ENCODE results near the gene SNRNP27.

The SNRNP27 gene

DNA sequence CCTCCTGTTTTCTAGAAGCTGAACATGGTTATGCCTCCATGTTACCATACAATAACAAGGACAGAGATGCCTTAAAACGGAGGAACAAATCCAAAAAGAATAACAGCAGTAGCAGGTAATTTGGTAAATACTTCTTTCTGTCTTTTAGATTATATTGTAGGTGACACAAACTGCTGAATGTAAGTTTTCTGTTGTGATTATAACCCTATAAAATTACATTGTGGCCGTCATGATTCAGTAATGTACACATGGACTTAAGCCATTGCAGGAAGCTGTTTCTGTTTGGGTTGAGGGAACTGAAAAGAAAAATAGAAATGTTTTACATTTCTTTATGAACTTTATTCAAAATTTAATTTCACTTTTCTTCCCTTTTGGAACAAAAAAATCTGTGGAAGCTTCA is 22.4 kb downstream of the SNRNP27 start:
- DNase-seq (ENCODE audit: low read depth in 2 of 2) = no peak

DNA sequence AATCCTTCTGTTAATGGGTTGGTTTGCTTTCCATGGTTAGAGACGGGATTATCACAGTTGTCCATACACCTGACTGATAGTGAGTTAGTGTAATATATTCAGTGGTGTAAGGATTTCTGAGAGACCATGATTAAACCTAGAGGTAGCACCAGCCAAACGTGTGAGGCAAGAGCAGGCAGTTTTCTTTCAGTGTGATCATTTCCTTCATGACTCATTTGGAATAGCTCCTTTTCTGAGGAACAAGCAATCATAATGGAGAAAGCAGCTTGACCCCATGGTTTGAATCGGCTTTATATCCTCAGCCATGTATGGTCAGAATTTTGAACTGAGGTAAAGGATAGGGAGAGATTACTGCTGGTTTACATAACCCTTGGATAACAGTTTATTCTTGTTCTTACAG is 24.1 kb downstream of the SNRNP27 start:
- no peak for DNase-seq (ENCODE audit: low read depth in 2 of 2)

DNA sequence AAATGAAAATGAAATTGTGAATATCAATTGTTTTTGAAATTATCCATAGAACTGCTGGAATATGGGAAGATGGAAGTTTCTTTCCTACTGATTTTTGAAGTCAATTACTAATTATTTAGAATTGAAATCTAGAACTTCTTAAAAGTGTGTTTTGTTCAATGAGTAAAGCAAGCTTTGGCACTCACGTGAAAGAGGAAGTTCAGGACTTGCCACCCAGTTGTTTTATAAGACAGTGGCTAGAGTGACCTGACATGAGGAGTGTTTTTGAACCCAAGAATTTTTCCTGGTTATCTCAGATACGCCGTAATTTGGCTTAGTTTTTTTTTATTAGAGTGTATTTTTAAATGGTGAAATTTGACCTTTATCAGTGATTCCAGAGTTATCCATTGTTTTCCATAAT is 24.6 kb downstream of the SNRNP27 start:
- DNase-seq (ENCODE audit: low read depth in 2 of 2) = no peak

DNA sequence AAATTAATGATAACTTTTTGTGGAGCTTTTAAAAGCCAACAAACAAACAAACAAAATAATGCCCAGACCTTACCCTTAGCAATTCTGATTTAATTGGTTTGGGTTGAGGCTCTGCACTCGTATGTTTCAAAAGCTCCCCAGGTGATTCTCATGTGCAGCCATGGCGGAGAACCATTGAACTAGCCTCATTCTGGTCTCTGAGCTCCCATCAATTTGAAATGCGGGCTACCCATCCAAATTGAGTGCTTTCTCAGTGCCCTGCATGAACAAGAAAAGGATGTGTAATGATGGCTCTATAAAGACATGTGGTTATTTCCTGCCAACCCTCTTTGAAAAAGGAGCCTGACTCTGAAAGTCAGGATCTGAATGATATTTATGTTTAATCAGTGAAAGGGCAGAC is 29.4 kb downstream of the SNRNP27 start:
- DNase-seq (ENCODE audit: low read depth in 2 of 2) = no peak

DNA sequence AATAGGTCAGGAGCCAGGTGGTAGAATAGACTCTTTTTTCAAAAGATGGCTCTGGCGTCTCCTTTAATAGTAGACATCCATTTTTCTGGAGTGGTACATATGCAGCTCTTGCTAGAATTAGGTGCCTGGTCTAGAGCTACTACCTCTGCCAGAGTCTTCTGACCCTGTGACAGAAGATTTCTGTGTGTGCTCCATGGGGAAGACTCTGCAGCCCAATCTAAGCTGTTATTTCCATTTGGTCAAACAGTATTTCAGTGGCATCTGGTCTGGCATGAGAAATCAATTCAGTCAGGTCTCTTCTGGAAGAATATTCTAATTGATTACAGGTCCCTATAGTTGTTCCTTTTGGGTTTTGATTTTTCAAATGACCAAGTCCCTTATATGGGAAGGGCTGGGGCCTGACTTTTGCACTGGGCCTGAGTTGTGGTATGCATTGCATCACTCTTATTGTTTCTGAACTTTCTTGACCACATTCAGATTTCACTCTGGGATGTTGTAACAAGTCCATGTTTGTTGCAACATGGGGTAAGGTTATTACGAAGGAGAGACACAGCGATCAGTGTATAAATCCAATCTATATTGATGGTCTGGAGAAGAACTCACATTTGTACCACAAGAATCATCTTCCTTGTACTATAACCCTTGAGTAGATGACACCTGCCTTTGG is 33.2 kb downstream of the SNRNP27 start:
- no peak for DNase-seq (ENCODE audit: low read depth in 2 of 2)

DNA sequence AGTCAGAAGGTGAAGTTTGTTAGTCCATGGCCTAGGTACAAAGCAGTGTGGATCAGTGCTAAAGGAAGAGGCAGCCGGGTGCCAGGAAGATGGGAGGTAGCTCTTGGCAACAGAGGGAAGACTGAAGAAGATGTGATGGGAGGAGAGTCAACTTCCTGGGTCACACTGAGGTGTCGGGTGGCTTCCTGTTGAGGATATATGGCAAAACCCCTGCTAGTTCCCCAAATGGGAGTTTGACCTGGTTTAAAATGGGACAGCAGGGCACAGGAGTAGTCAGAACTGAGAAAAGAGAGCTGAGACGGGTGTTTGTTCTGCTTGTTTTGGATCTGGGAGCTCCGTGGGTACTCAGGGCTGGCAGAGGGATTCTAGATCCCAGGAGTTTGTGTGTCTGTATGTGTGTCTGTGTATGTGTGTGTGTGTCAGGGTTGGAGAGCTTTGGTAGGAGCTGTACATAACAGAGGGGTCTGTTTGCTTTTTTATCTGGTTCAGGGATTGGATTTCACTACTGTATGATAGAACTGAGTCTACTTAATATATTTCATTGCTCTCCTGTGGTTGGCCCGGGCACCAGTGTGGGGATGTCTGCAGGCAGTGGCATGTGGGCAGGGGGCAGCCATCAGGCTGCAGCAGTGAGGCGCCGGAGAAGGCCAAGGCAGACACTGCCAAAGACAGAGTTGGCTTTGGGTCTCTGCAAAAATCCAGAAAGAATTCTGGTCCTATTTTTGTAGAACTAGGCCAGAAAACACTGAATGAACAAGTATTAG is 38.3 kb downstream of the SNRNP27 start:
- no peak for DNase-seq (ENCODE audit: low read depth in 2 of 2)

DNA sequence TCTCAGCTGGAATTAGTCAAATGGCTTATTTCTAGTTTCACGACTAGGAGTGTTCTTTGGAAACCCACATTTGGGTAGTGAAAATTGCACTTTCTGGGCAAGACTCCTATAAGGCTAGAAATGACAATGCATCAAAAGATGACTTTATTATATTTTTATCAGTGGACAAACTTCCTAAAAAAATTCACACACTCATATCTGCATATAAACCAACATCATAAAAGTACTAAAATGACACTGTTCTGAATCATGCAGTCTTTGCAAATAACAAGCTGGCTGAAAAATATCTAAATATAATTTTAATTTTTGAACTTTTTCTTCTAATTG is 38.8 kb downstream of the SNRNP27 start:
- no peak for DNase-seq (ENCODE audit: low read depth in 2 of 2)

DNA sequence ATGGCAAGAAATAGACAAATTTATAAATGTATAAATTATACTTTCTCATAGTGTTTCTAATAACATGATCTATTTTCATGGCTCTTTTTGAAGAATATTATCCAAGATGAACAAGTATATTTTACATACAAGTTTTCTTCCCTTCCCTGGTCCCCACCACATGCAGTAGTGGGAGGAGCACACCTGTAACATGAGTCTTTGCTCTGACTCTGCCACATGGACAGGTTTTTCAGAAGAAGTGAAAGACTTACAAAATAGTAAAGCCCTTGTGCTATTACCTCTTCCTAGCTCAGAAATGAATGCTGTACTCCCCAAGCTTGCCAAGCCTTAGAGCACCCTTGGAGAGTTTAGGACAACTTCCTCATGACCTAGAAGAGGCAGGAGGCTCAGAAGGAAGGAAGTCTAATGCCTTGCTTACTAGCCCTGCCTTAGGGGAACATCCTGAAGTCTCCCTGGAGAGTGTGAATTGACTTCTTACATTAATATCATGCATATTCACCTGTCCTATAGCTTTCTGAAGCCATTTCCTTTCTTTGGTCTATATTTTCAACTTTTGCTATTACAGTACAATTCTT is 39.6 kb downstream of the SNRNP27 start:
- DNase-seq (ENCODE audit: low read depth in 2 of 2) = no peak

DNA sequence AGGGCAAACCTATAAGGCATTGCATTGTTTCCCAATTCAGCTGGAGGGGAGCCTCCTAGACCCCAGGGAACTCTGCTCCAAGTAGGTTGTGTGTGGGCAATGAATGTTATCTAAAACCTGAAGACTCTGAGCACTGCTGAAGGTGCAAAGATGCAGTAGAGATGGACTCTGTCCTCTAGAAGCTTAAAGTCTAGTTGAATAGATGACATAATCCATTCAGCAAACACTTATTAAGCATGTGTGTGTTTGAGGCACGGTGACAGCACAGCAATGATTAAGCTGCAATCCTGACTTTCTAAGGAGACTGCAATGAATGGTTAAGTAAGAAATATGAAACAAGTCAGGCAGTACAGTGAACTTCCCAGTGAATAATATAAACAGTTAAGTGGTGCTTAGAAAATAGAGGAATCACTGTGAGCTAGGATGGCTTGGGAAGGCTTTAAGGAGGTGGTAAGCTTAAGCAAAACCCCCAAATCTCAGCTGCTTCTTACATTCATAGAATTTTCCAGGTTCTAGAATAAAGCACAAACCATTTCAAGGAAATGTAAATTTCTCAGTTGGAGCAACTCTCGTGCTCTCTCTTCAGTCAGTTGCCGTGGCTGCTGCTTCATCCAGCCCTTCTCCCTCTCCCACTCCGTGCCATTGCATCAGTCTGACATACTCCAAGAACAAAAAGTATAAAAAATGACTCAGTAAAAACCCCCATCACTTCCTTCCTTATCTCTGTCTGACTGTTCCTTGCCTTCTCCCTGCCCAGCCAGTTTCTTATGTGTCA is 40.3 kb downstream of the SNRNP27 start:
- DNase-seq (ENCODE audit: low read depth in 2 of 2) = no peak

DNA sequence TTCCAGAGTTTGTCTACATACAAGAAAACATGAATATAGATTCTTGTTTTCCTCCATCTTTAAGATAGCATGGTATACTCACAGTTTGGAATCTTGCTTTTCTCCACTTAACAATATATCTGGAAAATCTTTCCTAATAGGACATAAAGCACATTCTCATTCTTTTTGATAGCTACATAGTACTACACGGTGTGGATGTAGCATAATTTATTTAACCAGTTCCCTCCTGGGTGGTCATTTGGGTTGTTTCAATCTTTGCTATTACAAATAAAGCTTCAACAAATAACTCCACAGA is 40.8 kb downstream of the SNRNP27 start:
- DNase-seq (ENCODE audit: low read depth in 2 of 2) = no peak

DNA sequence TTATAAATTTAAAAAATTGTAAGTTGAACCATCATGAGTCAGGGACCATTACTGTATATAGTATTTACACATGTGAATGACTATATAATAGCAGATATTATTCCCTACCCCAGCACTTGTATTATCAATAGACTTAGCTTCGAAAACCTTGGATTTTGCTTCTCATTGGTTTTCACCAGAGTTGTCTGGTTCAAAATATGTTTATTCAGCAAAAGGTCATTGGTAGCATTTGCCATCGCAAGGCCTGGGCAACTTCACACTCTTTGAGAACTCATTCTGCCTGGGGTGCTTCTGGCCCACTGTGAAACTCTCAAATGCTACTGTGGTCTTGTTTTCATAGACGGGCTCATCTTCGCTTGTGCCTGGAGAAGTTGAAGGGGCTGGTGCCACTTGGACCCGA is 41.3 kb downstream of the SNRNP27 start:
- DNase-seq (ENCODE audit: low read depth in 2 of 2) = no peak

DNA sequence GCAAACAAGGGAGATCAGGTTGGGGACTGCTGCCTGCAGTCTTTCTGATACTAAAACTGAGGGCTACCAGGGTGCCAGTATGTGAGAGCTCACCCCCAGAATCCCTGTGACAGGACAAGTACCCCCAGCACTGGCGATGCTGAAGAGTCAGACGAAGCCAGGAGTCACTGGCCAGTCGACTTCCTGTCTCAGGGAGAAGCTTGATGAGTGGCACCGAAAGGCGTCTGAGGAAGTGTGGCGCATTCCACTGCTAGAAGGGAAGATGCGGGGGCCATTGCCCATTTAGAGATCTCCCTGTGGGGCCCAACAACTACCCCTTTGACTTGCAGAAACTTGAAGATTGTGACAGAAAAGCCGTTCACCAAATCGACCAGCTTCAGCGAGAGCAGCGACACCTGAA is 43.1 kb downstream of the SNRNP27 start:
- DNase-seq (ENCODE audit: low read depth in 2 of 2) = no peak

DNA sequence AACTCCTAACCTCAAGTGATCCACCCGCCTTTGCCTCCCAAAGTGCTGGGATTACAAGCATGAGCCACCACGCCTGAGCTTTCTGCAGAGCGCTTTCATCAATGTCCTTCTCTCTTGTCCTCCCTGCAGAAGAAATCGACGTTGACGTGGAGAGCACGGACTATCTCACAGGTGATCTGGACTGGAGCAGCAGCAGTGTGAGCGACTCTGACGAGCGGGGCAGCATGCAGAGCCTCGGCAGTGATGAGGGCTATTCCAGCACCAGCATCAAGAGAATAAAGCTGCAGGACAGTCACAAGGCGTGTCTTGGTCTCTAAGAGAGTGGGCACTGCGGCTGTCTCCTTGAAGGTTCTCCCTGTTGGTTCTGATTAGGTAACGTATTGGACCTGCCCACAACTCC is 44.2 kb downstream of the SNRNP27 start:
- DNase-seq (ENCODE audit: low read depth in 2 of 2) = no peak

DNA sequence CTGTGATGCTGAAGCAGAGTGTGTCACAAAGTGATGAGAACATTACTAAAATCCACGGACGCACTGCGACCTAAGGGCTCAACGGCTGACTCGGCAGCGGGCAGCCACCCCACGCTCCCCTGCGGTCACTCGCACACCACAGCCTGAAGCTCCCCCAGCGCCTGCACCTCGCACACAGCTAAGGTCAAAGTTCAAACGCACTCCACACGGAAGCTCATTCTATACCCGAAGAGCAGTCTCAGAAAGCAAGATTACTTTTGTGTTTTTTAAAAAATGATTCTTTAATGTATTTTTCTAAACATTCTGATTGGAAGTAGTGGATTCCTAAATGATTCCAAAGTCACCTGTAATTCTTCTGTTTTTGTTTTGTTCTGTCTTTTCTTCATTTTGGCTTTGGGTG is 46.0 kb downstream of the SNRNP27 start:
- DNase-seq (ENCODE audit: low read depth in 2 of 2) = no peak

DNA sequence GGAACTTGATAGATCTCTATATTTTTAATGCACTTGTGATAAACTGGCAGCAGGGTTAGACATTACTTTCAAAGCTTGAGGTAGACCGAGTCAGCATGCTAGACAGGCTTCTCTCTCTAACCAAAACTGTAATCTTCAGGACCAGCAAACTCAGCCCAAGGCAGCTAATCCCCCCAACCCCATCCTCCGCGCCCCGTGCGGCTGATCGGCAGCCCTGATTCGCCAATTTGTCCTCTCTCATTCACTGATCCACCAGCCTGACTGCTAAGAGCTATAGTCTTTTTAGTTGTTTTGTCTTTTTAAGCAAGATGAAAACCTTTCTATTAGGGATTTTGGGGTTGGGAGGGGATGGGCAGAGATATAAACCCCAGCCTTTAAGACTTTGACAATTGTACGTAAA is 46.9 kb downstream of the SNRNP27 start:
- DNase-seq (ENCODE audit: low read depth in 2 of 2) = no peak

DNA sequence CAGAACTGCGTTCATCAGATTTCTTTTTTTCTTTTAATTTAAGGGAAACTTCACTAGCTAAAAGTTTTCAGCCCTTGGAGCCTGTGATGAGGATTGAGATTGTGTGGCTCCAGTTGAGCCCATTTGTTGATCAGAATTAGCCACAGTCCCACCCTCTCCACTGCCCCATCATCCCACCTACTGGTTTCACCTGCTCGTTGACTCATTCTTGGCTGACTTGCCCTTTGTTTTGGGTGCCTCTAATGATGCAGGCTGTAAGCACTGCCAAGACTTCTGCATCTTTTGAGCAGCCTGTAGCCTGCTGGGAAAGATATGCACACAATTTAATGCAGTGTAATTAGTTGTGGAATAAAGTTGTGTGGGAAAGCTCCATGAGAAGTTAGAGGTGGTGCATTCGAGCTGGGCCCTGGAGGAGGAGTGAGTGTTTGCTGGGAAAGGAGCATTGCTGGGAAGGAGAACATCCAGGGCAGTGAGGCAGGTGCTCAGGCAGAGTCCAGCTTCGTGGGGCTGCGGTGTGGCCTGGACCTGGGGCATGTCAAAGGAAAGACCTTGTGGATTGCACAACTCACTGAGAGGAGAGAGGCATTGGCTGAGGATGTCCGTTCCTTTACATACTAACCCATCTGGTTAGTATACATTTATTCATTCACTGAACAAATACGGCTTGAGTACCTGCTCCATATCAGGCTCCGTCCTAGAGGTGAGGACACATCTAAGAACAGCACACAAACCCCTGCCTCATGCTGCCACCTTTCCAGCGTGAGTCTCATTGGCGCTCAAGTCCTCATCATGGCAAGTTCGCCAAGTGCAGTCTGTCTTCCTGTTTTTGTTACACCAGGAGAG is 49.5 kb downstream of the SNRNP27 start:
- DNase-seq (ENCODE audit: low read depth in 2 of 2) = no peak

DNA sequence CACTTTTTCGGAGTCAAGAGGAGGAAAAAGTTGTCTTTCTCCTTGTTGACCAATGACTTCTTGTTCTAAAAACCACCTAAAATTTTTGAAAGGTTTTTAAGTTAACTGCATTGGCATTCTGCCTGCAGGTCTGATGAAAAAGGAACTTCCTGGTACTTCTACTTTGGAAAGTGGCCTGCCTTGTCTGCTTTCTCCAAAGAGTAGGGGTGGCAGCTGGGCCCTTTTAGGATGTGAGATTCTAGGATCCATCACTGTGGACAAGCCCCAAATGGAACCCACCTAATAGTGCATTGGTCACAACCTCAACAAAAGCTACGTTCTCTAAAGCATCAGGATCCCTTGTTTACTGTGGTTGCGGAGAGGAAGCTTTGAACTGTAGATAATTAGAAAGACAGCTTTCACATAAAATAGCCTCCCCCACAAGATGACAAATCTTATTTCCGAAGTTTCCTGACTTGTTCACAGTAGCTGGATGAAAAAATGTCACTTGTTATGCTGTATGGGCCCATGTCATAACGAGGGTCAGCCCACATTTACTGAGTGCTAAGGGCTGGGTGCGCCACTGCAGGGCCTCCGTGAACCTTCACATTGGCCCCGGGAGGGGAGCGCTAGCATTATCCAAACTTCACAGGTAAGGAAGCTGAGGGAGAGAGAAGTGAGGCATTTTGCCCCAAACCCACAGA is 50.2 kb downstream of the SNRNP27 start:
- no peak for DNase-seq (ENCODE audit: low read depth in 2 of 2)

DNA sequence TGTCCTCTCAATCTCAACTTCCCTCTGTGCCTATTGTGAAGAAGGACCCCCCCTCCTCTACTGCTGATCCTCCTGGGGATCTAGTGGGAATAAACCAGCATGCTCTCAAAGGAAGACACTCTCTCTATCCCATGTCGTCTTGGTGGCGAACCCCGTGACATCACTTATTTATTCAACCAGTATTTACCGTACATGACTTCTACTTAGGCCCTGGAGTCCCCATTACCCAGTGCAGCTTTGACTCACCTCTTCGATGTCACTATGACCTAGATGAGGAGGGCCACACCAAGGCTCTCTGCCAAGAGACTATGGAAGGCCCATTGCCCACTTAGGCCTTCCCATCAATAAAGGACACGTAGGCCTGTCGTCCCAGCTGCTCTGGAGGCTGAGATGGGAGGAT is 51.0 kb downstream of the SNRNP27 start:
- DNase-seq (ENCODE audit: low read depth in 2 of 2) = no peak

DNA sequence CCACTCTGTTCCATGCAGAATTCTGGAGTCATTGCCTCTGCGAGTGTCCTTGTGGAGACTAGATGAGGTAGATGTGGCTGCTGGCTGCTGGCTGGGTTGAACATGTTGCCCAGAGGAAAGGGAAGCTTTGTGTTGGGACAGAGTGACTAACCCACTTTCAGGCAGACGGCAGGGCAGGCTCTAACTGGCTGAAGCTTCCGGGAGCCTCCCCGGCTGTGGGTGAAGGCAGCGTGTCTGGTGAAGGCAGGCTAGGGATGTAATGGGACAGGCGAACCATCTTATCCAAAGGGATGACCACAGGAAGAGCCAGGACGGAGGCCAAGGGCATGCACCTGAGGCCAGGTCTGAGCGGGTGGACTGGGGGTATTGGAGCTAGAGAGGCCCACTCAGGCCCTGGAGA is 51.7 kb downstream of the SNRNP27 start:
- DNase-seq (ENCODE audit: low read depth in 2 of 2) = no peak

DNA sequence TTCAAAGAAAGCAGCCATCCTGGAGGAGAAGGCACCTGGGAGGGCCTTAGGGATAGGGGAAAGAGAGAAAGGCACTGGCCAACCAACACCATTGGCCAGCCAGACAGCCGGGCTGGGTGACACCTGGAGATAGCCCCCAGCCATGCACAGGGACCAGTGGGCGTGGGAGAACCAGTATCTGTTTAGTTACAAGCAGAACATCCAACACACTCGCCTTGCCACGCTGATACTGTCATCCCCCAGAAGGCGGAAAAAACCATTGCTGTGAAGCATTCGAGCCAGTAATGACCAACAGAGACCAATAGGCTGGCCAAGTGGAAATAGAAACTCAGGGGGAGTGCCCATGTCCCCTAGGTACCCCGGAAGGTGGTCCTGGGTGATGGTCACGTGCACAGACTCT is 52.2 kb downstream of the SNRNP27 start:
- no peak for DNase-seq (ENCODE audit: low read depth in 2 of 2)
